Measurements from ENCODE around the gene ADGRF3. TPM values are rescaled to one million over a fixed set of nuclear protein-coding genes. Genes with fewer than 3 reads are reported as not detected.

The ADGRF3 gene
- total and polyA plus RNA-seq, 10 of the 15 experiments (the other 5 are each of a cell fraction or from before 2014, with no cell fraction given) = 0.03 to 3.1 (median 0.84) TPM

GRCh38 chr2:26330114-26330549 lies 16.5 kb downstream of the ADGRF3 start (continued):
- TF ChIP-seq CBX5 (IDR thresholded peaks at IDR 0.05; ENCODE audit: low read depth) (no peak), CHD4 (IDR thresholded peaks at IDR 0.05) (no peak), SPI1 (IDR thresholded peaks at IDR 0.05; ENCODE audit: borderline replicate concordance, insufficient read depth, low read depth, low read length) (no peak), CBX3 (IDR thresholded peaks at IDR 0.05; ENCODE audit: borderline replicate concordance, low read depth) (no peak), TCF12 (IDR thresholded peaks at IDR 0.05; ENCODE audit: low read depth, low read length) (no peak), NFIC (IDR thresholded peaks at IDR 0.05; ENCODE audit: low read depth, low read length) (no peak), RELA (IDR thresholded peaks at IDR 0.05; ENCODE audit: borderline replicate concordance, partially characterized antibody) (no peak), CHD2 (IDR thresholded peaks at IDR 0.05; ENCODE audit: borderline replicate concordance, low read depth, low read length) (no peak), KDM1A (IDR thresholded peaks at IDR 0.05; ENCODE audit: borderline replicate concordance) (no peak), ZNF207 (IDR thresholded peaks at IDR 0.05; ENCODE audit: borderline replicate concordance) (no peak), YY1 (IDR thresholded peaks at IDR 0.05; ENCODE audit: low read depth, low read length) (peak; percentile 80), CUX1 (IDR thresholded peaks at IDR 0.05; ENCODE audit: insufficient replicate concordance, low read depth, low read length) (no peak), PML (IDR thresholded peaks at IDR 0.05; ENCODE audit: low read length) (no peak), EZH2 (IDR thresholded peaks at IDR 0.05; ENCODE audit: borderline replicate concordance, control insufficient read depth, low read depth, low read length) (no peak), E2F8 (IDR thresholded peaks at IDR 0.05; ENCODE audit: low read depth, partially characterized antibody) (no peak), ZSCAN29 (IDR thresholded peaks at IDR 0.05) (no peak), BHLHE40 (IDR thresholded peaks at IDR 0.05; ENCODE audit: borderline replicate concordance in 1 of 2, low read depth in 2 of 2, low read length in 1 of 2) (0 out of 4 replicates have a peak, but pooled peaks of 1 of the 2 experiments have one; percentile 18), BACH1 (IDR thresholded peaks at IDR 0.05; ENCODE audit: borderline replicate concordance) (no peak), WRNIP1 (IDR thresholded peaks at IDR 0.05; ENCODE audit: borderline replicate concordance, low read depth, low read length) (0 out of 2 replicates have a peak, but pooled peaks have one; percentile 72), BMI1 (IDR thresholded peaks at IDR 0.05; ENCODE audit: borderline replicate concordance) (no peak), SUZ12 (IDR thresholded peaks at IDR 0.05; ENCODE audit: unreplicated experiment) (no peak), ETV6 (conservative IDR thresholded peaks at IDR 0.05 in 1 of 2, IDR thresholded peaks at IDR 0.05 in 1 of 2; ENCODE audit: borderline replicate concordance in 1 of 2, low read depth in 1 of 2) (no peak)

Measured in GM12878 (cell line).